SIG-M5 (cell line): ENCODE measurements around the gene SMAD9.

Source experiments
- DNase-seq: peaks from one replicate; lab custom pipeline; 2025; lab: John Stamatoyannopoulos, UW

Gene SMAD9

DNA sequence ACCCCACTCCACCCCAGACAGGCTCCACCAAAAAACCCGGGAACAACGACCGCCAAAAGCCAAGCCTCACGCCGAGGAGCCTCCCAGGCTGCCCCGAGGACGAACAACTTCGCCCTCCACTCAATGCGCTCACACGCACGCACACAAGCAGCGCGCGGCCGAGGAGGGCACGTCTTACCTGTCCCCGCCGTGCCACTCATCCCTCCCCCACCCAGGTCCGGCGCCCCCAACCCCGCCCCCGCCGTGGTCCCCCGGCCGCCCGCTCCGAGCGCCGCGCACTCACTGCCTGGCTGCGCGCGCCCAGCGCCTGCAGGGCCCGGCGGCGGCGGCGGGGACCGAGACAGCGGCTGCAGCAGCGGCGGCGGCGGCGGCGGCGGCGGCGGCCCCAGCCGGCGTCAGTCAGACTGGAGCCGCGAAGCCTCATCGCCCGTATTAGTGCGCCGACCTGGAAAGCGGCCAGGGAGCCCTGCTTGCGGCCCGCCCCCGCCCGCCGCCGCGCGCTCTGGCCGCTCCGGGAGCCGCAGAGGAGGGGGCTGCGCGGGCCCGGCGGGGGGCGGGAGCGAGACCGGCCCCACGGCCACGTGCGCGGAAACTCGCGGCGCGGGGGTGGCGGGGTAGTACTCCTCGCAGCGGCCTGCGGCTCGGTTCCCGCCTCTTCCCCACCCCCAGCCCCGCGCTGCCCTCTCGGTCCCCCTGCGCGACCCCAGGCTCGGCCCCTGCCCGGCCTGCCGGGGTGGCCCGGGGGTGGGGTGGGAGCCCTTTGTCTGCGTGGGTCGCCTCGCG is at the start of gene SMAD9:
Gene SMAD9 (minus strand): TSS at position 406 of the 783 bp plus-strand sequence. CDS start 40,549 bp downstream, outside the sequence.
- DNase-seq, result no peak

GRCh38 chr13:36966404-36966803 is 46.4 kb upstream of the SMAD9 start:
- DNase-seq, result no peak

GRCh38 chr13:36965767-36966166 is 45.7 kb upstream of the SMAD9 start:
- no peak for DNase-seq

- DNase-seq, result no peak
These were observed 39.5 kb upstream of the SMAD9 start for GRCh38 chr13:36959456-36960116.

DNA sequence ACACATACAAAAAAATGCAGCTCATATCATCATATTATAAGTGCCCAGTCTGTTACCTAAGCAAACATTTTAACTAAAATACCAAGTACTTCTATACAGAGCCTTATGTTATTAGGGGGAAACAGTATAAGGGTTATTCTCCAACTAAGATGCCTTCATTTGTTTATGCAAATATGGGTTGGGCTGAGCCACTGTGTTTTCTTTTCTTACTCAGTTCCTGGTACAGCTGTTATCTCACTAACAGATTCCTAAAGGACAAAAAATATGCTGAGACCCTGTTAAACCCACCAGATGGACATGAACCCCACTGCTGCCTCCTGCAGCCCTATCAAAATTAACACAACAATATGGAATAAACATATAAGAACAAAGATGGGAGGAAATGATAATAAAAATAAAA is 34.5 kb upstream of the SMAD9 start:
- DNase-seq, result no peak

- DNase-seq, result no peak
These were observed 30.9 kb upstream of the SMAD9 start for GRCh38 chr13:36950920-36951319.

DNA sequence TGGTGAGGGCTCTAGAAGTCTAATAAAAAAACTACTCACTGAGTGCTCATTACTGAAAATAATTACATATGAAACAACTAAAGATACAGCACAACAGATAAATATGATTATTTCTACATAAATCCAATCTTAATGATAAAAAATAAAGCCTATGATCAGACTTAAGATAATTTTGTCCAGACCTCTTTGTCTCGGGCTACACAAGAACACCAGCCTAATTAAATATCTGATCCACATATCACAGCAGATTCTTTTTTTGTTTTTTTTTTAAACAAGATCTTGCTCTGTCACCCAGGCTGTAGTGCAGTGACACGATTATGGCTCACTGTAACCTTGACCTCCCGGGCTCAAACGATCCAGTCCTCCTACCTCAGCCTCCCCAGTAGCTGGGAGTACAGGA is 30.3 kb upstream of the SMAD9 start:
- no peak for DNase-seq

DNA sequence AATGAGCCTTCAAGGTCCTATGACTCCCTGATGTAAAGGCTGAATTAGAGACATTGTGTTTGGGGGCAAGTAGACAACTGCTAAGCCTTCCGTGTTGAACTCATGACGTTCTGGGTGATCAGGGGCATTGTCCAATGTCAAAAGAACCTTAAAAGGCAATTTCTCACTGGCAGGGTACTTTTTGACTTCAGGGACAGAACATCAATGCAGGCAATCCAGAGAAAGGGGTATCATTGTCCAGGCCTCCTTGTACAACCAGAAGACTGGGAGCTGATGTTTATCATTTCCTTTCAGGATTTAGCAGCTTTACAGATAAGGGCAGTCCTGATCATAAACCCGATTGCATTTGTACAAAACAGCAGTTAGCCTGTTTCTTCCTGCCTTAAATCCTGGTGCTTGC is 25.0 kb upstream of the SMAD9 start:
- no peak for DNase-seq

- DNase-seq, result no peak
These were observed 5.6 kb upstream of the SMAD9 start for GRCh38 chr13:36925603-36926002.

DNA sequence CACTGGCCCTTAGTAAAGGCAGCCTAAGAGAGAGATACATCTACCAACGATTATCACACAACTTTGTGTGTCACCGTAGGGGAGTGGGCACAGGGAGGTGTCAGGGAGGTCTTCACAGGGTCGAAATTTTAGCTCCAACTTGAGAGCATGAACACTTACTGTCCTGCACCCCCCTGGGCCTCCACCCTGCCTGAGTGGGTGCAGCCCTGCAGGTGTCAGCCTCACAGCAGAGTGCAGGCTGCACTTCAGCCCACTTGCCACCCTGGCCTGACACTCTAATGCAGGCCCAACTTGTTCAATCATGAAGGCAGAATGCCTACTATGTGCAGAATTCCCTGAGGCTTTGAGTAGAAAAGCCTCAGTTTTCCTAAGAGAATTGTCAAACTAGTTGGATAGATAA is 4.0 kb upstream of the SMAD9 start:
- no peak for DNase-seq

DNA sequence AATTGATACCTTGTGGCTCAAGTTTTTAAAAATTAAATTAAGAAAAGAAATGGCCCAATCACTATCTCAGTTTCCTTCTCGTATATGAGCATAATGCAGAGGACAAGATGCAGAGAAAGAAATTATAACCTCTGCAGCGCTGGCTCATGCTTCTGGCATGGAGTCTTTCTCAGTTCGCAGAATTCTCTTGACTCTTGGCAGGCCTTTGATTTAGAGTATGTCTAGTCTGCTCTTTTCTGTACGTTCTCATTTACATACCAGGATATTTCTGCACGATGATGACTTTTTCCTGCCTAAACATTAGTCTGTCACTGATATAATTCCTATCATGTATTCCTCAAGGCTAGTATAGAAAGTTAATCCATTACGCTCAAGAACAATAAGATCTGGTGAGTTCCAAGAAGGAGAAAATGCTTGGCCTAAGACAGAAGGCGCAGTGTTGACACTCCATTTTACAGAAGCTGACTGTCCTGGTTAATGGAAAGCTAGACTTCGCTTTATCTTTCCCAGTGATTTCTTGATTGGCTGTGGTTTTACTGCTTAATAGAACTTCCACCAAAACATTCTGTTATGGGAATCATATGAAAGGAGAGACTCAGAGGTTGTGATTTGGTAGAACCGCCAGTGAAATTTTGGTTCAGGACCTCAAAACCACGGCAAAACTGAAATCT is 1.7 kb upstream of the SMAD9 start:
- no peak for DNase-seq

DNA sequence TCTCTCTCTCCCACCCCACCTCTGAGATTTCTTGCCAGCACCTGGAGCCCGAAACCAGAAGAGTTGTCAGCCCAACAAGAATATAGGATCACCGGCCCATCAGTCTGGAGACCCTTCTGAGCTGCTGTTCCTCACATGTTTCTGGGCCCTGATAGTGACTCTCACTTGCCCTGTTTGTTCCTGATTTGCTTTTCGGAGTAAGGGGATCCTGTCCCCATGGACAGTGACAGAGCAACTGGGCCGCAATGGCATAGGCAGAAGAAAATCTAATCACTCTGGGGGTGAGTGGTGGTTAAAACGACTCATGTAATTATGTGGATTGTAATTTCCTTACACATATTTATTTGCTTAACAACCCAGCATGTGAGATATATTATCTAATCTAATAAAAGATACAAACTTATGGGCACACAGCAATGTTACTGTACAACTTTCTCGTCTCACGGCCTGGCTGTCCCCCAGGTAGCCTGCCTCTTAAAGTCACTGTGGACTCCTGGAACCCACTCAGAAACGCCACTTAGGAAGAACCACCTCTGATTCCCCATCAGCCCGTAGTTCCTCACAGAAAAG is 663 bp upstream of the SMAD9 start:
- no peak for DNase-seq

GRCh38 chr13:36919171-36919832 is 736 bp downstream of the SMAD9 start:
- no peak for DNase-seq

DNA sequence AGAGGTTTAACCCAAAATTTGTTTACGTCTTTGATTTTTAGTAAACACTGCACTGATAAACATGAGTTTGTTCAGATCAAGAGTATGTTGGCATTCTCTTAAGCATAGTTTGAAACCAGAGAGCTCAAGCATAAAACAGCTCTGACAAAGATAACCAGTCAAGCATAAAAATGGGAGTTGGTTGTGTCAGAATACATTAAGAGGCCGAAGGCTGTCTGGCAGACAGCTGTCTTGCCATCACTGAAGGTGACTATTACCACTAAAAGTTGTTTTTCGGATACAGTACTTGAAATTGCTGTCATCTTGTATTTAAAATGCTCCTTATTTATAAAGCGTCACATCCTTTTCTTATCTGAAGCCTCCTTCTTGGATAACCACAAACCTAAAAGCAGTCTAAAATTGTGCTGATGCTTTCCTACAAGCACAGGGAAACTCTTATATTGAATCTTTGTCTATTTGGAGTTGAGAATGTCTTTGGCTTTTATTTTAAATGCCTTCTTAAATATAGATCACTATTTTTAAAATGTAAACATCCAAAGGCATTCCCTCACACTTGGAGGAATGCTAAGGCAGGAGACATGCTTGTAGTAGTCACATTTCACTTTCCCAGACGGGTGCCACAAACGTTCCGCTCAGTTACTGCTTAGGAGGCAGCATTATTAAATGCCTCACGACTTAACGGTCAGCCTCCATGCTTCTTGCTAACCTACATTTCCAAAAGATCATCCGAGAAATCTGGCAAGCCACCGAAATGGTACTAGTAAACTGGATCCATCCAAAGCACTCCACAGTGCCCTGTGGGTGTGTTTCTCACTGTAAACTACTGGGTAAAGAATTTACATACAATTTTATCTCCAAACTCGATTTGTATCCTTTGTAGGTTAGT is 1.5 kb downstream of the SMAD9 start:
- no peak for DNase-seq

DNA sequence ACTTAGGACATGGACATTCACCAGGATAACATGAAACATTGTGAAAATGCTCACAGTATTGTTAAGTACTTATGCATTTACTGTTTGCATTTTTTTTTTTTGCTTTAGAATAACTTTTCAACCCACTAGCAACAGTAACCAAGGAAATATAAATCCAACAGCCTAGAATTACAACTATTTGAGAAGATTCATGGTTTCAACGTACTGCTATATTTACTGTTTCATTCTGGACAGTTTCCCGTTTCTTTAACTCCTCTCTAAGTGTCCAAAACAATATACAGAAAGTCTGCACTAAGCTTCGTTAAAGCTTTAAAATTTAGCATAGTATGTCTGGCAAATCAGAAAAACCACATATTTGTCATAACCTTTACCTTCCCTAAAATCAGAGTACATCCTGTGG is 2.7 kb downstream of the SMAD9 start:
- no peak for DNase-seq

GRCh38 chr13:36915896-36916640 is 4.0 kb downstream of the SMAD9 start:
- DNase-seq, result no peak

DNA sequence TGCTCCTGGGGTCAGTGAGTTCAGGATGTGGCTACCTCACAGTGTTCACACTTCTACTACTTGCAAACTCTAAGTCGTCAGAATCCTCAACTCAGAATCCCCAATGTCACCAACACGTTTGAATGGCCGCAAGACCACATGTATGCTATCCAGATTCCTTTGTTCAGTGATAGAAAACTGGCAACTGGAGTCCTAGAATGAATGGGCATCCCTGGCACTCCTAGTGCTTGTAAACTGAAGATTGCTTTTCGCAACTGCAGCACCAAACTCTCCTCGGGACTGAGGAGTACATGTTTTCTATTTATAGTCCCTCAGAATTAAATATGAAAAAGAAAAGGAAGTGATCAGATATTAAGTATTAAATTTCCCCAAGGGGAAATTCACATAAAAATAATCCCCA is 4.9 kb downstream of the SMAD9 start:
- no peak for DNase-seq

DNA sequence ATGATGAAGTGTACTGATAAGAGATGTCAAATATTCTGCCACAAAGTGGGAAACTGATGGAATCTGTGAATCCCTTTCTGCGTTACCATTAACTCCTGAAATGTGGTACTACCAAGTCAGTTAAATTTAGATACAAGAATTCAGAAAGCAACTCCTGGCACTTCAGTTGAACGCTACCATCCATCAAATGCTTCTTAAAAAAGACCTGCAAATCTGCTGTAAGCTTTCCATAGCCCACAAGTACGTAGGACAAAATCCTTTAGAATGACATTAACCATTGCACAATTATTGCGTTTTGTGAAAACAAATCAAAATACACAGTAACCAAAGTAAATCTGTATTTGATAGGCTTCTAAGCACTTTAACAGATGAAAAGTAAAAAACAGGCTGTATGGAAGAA is 5.4 kb downstream of the SMAD9 start:
- DNase-seq, result no peak

DNA sequence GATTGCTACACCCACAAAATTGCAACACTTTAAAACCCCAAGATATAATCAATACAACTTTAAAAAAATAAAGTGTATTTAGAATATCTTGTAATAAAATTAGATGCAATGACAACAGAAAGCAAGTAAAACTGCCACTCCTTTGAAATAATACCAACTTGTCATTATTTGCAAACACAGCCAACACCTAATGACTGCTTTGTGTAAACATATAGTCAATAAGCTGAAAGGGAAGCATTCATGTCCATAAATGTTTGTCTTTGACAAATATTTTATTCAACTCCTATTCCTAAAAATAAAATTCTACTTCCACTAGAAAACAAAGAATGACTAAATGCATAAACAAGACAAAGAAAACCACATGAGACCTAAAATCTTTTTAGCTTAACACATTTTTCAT is 6.6 kb downstream of the SMAD9 start:
- no peak for DNase-seq

DNA sequence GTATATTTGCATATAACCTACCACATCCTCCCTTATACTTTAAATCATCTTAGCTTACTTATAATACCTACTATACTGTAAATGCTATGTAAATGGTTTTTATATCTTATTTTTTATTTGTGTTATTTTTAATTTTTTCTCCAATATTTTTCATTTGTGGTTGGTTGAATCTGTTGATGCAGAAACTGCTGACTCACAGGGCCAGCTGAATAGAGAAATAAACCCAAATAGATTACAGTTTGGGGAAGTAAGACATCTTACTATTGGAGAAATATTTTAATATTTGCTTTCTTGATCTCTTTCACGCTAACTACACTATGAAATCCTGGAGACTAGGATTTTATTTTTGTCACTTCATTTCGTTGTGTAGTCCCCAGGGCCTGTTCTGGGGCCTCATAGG is 7.1 kb downstream of the SMAD9 start:
- no peak for DNase-seq

DNA sequence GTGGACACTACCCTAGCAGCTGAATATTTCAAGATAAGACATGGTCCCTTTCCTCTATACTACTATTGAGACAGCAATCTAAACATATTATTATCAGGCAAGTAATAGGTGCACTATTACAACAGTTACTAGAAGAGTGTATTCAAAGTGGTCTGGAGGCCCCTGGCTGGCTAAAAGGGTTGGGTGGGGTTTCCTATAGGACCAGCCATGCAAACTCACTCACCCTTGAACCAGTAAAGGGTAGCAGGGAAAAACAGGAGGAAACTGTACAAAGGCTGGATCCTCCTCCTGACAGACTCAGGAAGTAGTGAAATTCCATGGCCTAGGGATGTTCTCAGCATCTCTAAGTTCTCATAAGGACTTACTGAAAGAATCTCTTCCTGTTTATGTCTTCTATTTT is 7.7 kb downstream of the SMAD9 start:
- DNase-seq, result no peak
